ENCODE results near the gene TBC1D23. TPM values are rescaled to one million over a fixed set of nuclear protein-coding genes. Genes with fewer than 3 reads are reported as not detected.
A peak's percentile ranks its signal among the peaks of the same experiment; 100 is the strongest.

Gene TBC1D23
- total and polyA plus RNA-seq, 10 donors, result 16.1 to 61.4 (median 41.6) TPM

DNA sequence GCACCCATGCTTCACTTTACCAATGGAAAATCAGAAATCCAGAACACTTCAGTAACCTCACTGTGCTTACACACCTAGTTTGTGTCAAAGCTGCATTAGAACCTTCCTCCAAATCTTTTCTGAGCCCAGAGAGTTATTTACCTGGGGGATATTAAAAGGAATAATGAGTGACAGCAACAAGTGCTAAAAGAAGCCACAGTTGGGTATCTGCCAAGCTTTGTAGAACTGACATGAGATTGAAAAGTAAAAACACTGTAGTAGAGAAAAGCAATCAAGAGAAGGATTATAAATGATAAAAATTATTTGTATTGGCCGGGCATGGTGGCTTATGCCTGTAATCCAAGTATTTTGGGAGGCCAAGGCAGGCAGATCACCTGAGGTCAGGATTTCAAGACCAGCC, 8.8 kb upstream of the TBC1D23 start:
- DNase-seq, result no peak
- no peaks in the 10 kb centered on the region for H3K9me3 ChIP-seq
- no peaks in the 10 kb centered on the region for H3K36me3 ChIP-seq
- intact Hi-C loops (cut with DNase I; ENCODE audit: low total_unique reads), result loop anchor here (5.0 kb wide), 2 partner anchors 185 to 420 kb away; no protein-coding TSS in a partner anchor
- peaks cover 3 to 12% (median 7%) of the 10 kb centered on the region in 6 donors for H3K4me1 ChIP-seq
- 87 to 94% (median 91%) methylated on average over 1 of the region's 1 CpG for WGBS, 5 donors
- no peak overlapping the region for H3K27ac ChIP-seq
- H3K27me3 ChIP-seq (replicated peaks in 1 of 7), result no peaks in the 10 kb centered on the region
- TF ChIP-seq POLR2AphosphoS5 (IDR thresholded peaks at IDR 0.05) (no peak), POLR2A (IDR thresholded peaks at IDR 0.05) (no peak), CTCF (IDR thresholded peaks at IDR 0.05 in 8 of 11, conservative IDR thresholded peaks at IDR 0.05 in 3 of 11) (no peak)
- no peak overlapping the region for H3K4me3 ChIP-seq

- no peaks in the 10 kb centered on the region for H3K9me3 ChIP-seq
- no peak overlapping the region for H3K4me3 ChIP-seq
- peaks cover 3 to 20% (median 7%) of the 10 kb centered on the region in 6 donors for H3K4me1 ChIP-seq
- WGBS, 5 donors, result 29 to 39% (median 34%) methylated on average over 6 to 7 of the region's 7 CpGs
- no peaks in the 10 kb centered on the region for H3K27me3 ChIP-seq (replicated peaks in 1 of 7)
- no peaks in the 10 kb centered on the region for H3K36me3 ChIP-seq
- TF ChIP-seq CTCF (IDR thresholded peaks at IDR 0.05 in 8 of 11, conservative IDR thresholded peaks at IDR 0.05 in 3 of 11), result peak in 10 of 11 experiments; percentile 29 to 79 (median 69)
- no peak for TF ChIP-seq POLR2AphosphoS5 (IDR thresholded peaks at IDR 0.05)
- peak overlapping the region in 2 of 8 donors; percentile 18 to 35 for H3K27ac ChIP-seq
- intact Hi-C loops (cut with DNase I; ENCODE audit: low total_unique reads), result loop anchor here (5.0 kb wide), 2 partner anchors 187 to 422 kb away; no protein-coding TSS in a partner anchor
- no peak for DNase-seq
Measured at GRCh38 chr3:100254168-100254777, 6.5 kb upstream of the TBC1D23 start.

- DNase-seq, result no peak
- TF ChIP-seq CTCF (IDR thresholded peaks at IDR 0.05 in 8 of 11, conservative IDR thresholded peaks at IDR 0.05 in 3 of 11) (no peak), POLR2A (IDR thresholded peaks at IDR 0.05) (no peak), POLR2AphosphoS5 (IDR thresholded peaks at IDR 0.05) (no peak)
- H3K36me3 ChIP-seq, result no peaks in the 10 kb centered on the region
- peak overlapping the region in 3 of 8 donors; percentile 22 to 57 (median 50) for H3K27ac ChIP-seq
- no peaks in the 10 kb centered on the region for H3K9me3 ChIP-seq
- intact Hi-C loops (cut with DNase I; ENCODE audit: low total_unique reads), result no loop called here
- H3K4me3 ChIP-seq, result no peak overlapping the region
- no peaks in the 10 kb centered on the region for H3K27me3 ChIP-seq (replicated peaks in 1 of 7)
- H3K4me1 ChIP-seq, result peaks cover 14 to 38% (median 23%) of the 10 kb centered on the region in 6 donors
Measured at GRCh38 chr3:100256731-100257151, 4.1 kb upstream of the TBC1D23 start.

DNA sequence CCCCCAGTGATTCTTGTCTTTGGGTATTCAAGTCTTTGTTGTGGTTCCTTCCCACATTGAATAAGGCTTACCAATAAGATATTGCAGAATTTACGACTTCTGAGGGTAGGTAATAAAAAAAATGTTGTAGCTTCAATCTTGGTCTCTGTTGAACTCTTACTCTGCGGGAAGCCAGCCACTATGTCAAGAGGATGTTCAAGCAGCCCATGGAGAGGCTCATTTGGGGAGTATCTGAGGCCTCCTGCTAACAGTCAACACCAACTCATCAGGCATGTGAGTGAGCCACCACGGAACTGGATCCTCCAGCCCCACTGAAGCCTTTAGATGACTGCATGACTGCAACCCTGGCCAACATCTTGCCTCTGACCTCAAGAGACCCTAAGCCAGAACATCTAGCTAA, 3.2 kb upstream of the TBC1D23 start:
- Histone ChIP-seq H3K4me1 (peaks cover 20 to 47% (median 30%) of the 10 kb centered on the region in 6 donors), H3K4me3 (no peak overlapping the region), H3K36me3 (no peaks in the 10 kb centered on the region), H3K9me3 (no peaks in the 10 kb centered on the region), H3K27ac (peak overlapping the region in 6 of 8 donors; percentile 2 to 54 (median 40)), H3K27me3 (replicated peaks in 1 of 7) (no peaks in the 10 kb centered on the region)
- DNase-seq, result no peak
- intact Hi-C loops (cut with DNase I; ENCODE audit: low total_unique reads), result no loop called here
- 74 to 89% (median 84%) methylated on average over 3 of the region's 3 CpGs for WGBS, 5 donors
- no peak for TF ChIP-seq CTCF (IDR thresholded peaks at IDR 0.05 in 8 of 11, conservative IDR thresholded peaks at IDR 0.05 in 3 of 11)
- no peak for TF ChIP-seq POLR2A (IDR thresholded peaks at IDR 0.05)
- no peak for TF ChIP-seq POLR2AphosphoS5 (IDR thresholded peaks at IDR 0.05)
